Measurements from ENCODE around the gene DOCK7. TPM values are rescaled to one million over a fixed set of nuclear protein-coding genes. Genes with fewer than 3 reads are reported as not detected.

Gene DOCK7
- total RNA-seq, 1 experiment from 2014 or later: 57.2 TPM

GRCh38 chr1:62487956-62488355, 200.2 kb downstream of the DOCK7 start:
- no peak overlapping the region for H3K27ac ChIP-seq (ENCODE audit: low read length)
- H3K36me3 ChIP-seq (ENCODE audit: control insufficient read depth, insufficient read depth, low read length): no peaks in the 10 kb centered on the region; the same call in 1 of the 2 replicates
- CTCF ChIA-PET: no interaction called here
- in situ Hi-C loops (cut with HindIII; ENCODE audit: low pct_unique_long_range_greater_than_20kb, low sequenced_read_pairs) (no loop called here), intact Hi-C loops (cut with micrococcal nuclease; ENCODE audit: unreplicated experiment) (no loop called here)
- DNase-seq (ENCODE audit: low read depth, low spot score): no peak
- no peaks in the 10 kb centered on the region for H3K27me3 ChIP-seq (ENCODE audit: control insufficient read depth, insufficient read depth, low read length)
- POLR2A ChIA-PET: no interaction called here
- no TSS peak for BruUV-seq (replicated peaks)
- no peaks in the 10 kb centered on the region for H3K4me1 ChIP-seq (ENCODE audit: control insufficient read depth, insufficient read depth, low read length)
- no peak for ATAC-seq
- TF ChIP-seq, protein P1, sequence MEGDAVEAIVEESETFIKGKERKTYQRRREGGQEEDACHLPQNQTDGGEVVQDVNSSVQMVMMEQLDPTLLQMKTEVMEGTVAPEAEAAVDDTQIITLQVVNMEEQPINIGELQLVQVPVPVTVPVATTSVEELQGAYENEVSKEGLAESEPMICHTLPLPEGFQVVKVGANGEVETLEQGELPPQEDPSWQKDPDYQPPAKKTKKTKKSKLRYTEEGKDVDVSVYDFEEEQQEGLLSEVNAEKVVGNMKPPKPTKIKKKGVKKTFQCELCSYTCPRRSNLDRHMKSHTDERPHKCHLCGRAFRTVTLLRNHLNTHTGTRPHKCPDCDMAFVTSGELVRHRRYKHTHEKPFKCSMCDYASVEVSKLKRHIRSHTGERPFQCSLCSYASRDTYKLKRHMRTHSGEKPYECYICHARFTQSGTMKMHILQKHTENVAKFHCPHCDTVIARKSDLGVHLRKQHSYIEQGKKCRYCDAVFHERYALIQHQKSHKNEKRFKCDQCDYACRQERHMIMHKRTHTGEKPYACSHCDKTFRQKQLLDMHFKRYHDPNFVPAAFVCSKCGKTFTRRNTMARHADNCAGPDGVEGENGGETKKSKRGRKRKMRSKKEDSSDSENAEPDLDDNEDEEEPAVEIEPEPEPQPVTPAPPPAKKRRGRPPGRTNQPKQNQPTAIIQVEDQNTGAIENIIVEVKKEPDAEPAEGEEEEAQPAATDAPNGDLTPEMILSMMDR (IDR thresholded peaks at IDR 0.05): no peak
- TF ChIP-seq TCF7L2 (IDR thresholded peaks at IDR 0.05; ENCODE audit: low read depth, low read length) (no peak), SIN3A (IDR thresholded peaks at IDR 0.05; ENCODE audit: borderline replicate concordance, insufficient read depth, low read depth, low read length) (no peak)
- no peaks in the 10 kb centered on the region for H3K9me3 ChIP-seq (ENCODE audit: control insufficient read depth, insufficient read depth, low read depth, low read length)
- H3K4me3 ChIP-seq (ENCODE audit: low read depth in 2 of 2, low read length in 2 of 2): no peak overlapping the region

GRCh38 chr1:62484824-62485468, 203.2 kb downstream of the DOCK7 start:
- no peak for DNase-seq (ENCODE audit: low read depth, low spot score)
- no TSS peak for BruUV-seq (replicated peaks)
- ChIA-PET CTCF (interaction anchor here (0.6 kb wide), 1 partner anchor 633 kb away, joined by 10 read pairs; no protein-coding TSS in a partner anchor), POLR2A (interaction anchor here (0.6 kb wide), 1 partner anchor 154 kb away, joined by 7 read pairs; no protein-coding TSS in a partner anchor)
- Histone ChIP-seq H3K27me3 (ENCODE audit: control insufficient read depth, insufficient read depth, low read length) (no peaks in the 10 kb centered on the region), H3K9me3 (ENCODE audit: control insufficient read depth, insufficient read depth, low read depth, low read length) (no peaks in the 10 kb centered on the region), H3K4me1 (ENCODE audit: control insufficient read depth, insufficient read depth, low read length) (no peaks in the 10 kb centered on the region), H3K36me3 (ENCODE audit: control insufficient read depth, insufficient read depth, low read length) (no peaks in the 10 kb centered on the region; the same call in 1 of the 2 replicates), H3K27ac (ENCODE audit: low read length) (no peak overlapping the region), H3K4me3 (ENCODE audit: low read depth in 2 of 2, low read length in 2 of 2) (no peak overlapping the region)
- intact Hi-C loops (cut with micrococcal nuclease; ENCODE audit: unreplicated experiment) (no loop called here), in situ Hi-C loops (cut with HindIII; ENCODE audit: low pct_unique_long_range_greater_than_20kb, low sequenced_read_pairs) (no loop called here)
- TF ChIP-seq, protein P1 (IDR thresholded peaks at IDR 0.05): no peak
- no peak for TF ChIP-seq REST (IDR thresholded peaks at IDR 0.05; ENCODE audit: insufficient read depth in 1 of 2, low read depth in 2 of 2, low read length in 1 of 2)
- TF ChIP-seq POLR2AphosphoS5 (IDR thresholded peaks at IDR 0.05; ENCODE audit: low read depth, low read length): no peak
- no peak for TF ChIP-seq TCF7L2 (IDR thresholded peaks at IDR 0.05; ENCODE audit: low read depth, low read length)
- TF ChIP-seq SIN3A (IDR thresholded peaks at IDR 0.05; ENCODE audit: borderline replicate concordance, insufficient read depth, low read depth, low read length): no peak
- ATAC-seq: no peak
